B cell (primary cell): ENCODE results near the gene TMEM255B. TPM values are rescaled to one million over a fixed set of nuclear protein-coding genes. Genes with fewer than 3 reads are reported as not detected.

ENCODE experiments used
- ATAC-seq: fragments of 200-7000 bp; cut with Tn5 transposase; one replicate; pipeline ENCODE4 v1.10.0; 2021; ENCODE audit warnings: low read depth, mild to moderate bottlenecking, moderate number of reproducible peaks, moderate library complexity
- CTCF ChIA-PET: fragments of 350-600 bp; sonication (Branson Sonifier 250); formaldehyde crosslinking; loops from one replicate; lab custom pipeline; 2021; ENCODE audit warnings: antibody characterized with exemption, inconsistent platforms; lab: Charles Lee
- POLR2A ChIA-PET: fragments of 350-600 bp; sonication (Branson Sonifier 250); formaldehyde crosslinking; loops from one replicate; lab custom pipeline; 2021; ENCODE audit warnings: antibody characterized with exemption; lab: Charles Lee
- DNase-seq: peaks from one replicate; pipeline ENCODE4 v3.0.0; 2013
- H2AFZ ChIP-seq: 2 replicates; pipeline ENCODE4 v1.6.1; 2012; ENCODE audit warnings: mild to moderate bottlenecking, low read depth, low read length; ENCODE audit not compliant: insufficient read depth, poor library complexity, severe bottlenecking
- H3K27ac ChIP-seq, 2 donors: 1 replicate in 1 of 2; 2 replicates in 1 of 2; pipeline ENCODE4 v1.5.1; 2012 to 2013; ENCODE audit warnings: low read length in 2 of 2, mild to moderate bottlenecking in 2 of 2, moderate library complexity in 1 of 2
- H3K27me3 ChIP-seq, 4 experiments: fragments of 200-600 bp in 1 of 4; sonication (generic) in 1 of 4; replicated peaks in 1 of 4; 1 replicate in 2 of 4; 2 replicates in 2 of 4; pipeline versions ENCODE4 v1.6.1 to v1.7.0; 2013 to 2016; ENCODE audit warnings: low read length in 3 of 4, mild to moderate bottlenecking in 2 of 4, mixed read lengths in 1 of 4, moderate library complexity in 1 of 4; ENCODE audit not compliant: insufficient read depth in 4 of 4, control insufficient read depth in 3 of 4; ENCODE audit errors: control extremely low read depth in 1 of 4
- H3K36me3 ChIP-seq, 2 experiments: replicated peaks in 1 of 2; 1 replicate in 1 of 2; 2 replicates in 1 of 2; pipeline versions ENCODE4 v1.6.1 to v1.7.1; 2013; ENCODE audit warnings: low read length in 1 of 2; ENCODE audit not compliant: insufficient read depth in 2 of 2, control insufficient read depth in 1 of 2; ENCODE audit errors: control extremely low read depth in 1 of 2, extremely low read depth in 1 of 2
- H3K4me1 ChIP-seq, 2 donors: fragments of 200-600 bp in 1 of 2; sonication (generic) in 1 of 2; 1 replicate in 1 of 2; 2 replicates in 1 of 2; pipeline versions ENCODE4 v1.5.1 to v1.6.1; 2013 to 2017; ENCODE audit warnings: low read length in 2 of 2; ENCODE audit not compliant: control insufficient read depth in 2 of 2, insufficient read depth in 2 of 2
- H3K4me2 ChIP-seq: replicated peaks from 2 replicates; pipeline ENCODE3; 2012; ENCODE audit warnings: mild to moderate bottlenecking, low read depth, low read length; ENCODE audit not compliant: poor library complexity, severe bottlenecking
- H3K4me3 ChIP-seq, 5 experiments: fragments of 200-600 bp in 1 of 5; sonication (generic) in 1 of 5; 1 replicate in 3 of 5; 2 replicates in 2 of 5; pipeline versions ENCODE4 v1.5.1 to v1.7.0; 2011 to 2016; ENCODE audit warnings: low read length in 4 of 5, mild to moderate bottlenecking in 4 of 5, low read depth in 2 of 5, control low read depth in 1 of 5, moderate library complexity in 1 of 5; ENCODE audit not compliant: insufficient read depth in 1 of 5; ENCODE audit errors: control extremely low read depth in 1 of 5, extremely low read depth in 1 of 5
- H3K79me2 ChIP-seq: fragments of 200-600 bp; sonication (generic); one replicate; pipeline ENCODE4 v1.6.0; 2016; ENCODE audit warnings: low read length; ENCODE audit not compliant: control insufficient read depth, insufficient read depth
- H3K9ac ChIP-seq: fragments of 200-600 bp; sonication (generic); 2 replicates; pipeline ENCODE4 v1.6.1; 2017; ENCODE audit warnings: mild to moderate bottlenecking, low read length, moderate library complexity
- H3K9me3 ChIP-seq, 3 donors: one replicate each; pipeline versions ENCODE4 v1.6.1 to v1.7.1; 2013; ENCODE audit warnings: low read length in 2 of 3; ENCODE audit not compliant: control insufficient read depth in 2 of 3, insufficient read depth in 1 of 3; ENCODE audit errors: control extremely low read depth in 1 of 3
- H4K20me1 ChIP-seq: 2 replicates; pipeline ENCODE4 v1.6.0; 2012; ENCODE audit warnings: mild to moderate bottlenecking, low read length; ENCODE audit not compliant: insufficient read depth, control insufficient read depth, poor library complexity, severe bottlenecking
- H3K27ac Mint-ChIP-seq: one replicate; pipeline ENCODE4 v1.8.0; 2021; ENCODE audit warnings: mixed read lengths
- H3K27me3 Mint-ChIP-seq: one replicate; pipeline ENCODE4 v1.8.0; 2021; ENCODE audit warnings: mixed read lengths
- H3K4me1 Mint-ChIP-seq: one replicate; pipeline ENCODE4 v1.8.0; 2021; ENCODE audit warnings: mixed read lengths
- H3K4me3 Mint-ChIP-seq: one replicate; pipeline ENCODE4 v1.8.0; 2021; ENCODE audit warnings: mixed read lengths
- H3K9me3 Mint-ChIP-seq: one replicate; pipeline ENCODE4 v1.8.0; 2022; ENCODE audit warnings: mixed read lengths; ENCODE audit not compliant: insufficient read depth
- CTCF ChIP-seq: fragments of 200-600 bp; IDR thresholded peaks from one replicate; pipeline ENCODE4 v1.8.0; 2022; ENCODE audit warnings: antibody characterized with exemption, mild to moderate bottlenecking
- EZH2 ChIP-seq: IDR thresholded peaks from 2 replicates; pipeline ENCODE4 v1.6.1; 2012; ENCODE audit warnings: borderline replicate concordance, low read depth, mild to moderate bottlenecking, moderate library complexity, low read length; ENCODE audit not compliant: insufficient read depth, poor library complexity, severe bottlenecking
- WGBS: methylation state at CpG from one replicate; pipeline ENCODE4 v1.1.5; 2013; ENCODE audit warnings: missing lambda C conversion rate; ENCODE audit not compliant: insufficient coverage; 5-methylcytosine and 5-hydroxymethylcytosine counted together
- intact Hi-C: fragments of 100-400 bp; cut with micrococcal nuclease; formaldehyde crosslinking; loops from one replicate; pipeline ENCODE4 v1.10.0; 2022
- polyA plus RNA-seq: library from polyadenylated mRNA; depleted of rRNA; stranded (reverse); fragments of >200 nt; gene quantifications from 2 replicates; pipeline ENCODE4 v1.2.3, GENCODE V29; 2012
- total RNA-seq, 2 donors: library from RNA; stranded (reverse); fragments of 120-200 nt in 1 of 2; gene quantifications; 1 replicate in 1 of 2; 2 replicates in 1 of 2; pipeline versions ENCODE4 v1.2.3 to v1.2.4, GENCODE V29; 2013 to 2022

Gene TMEM255B
- total and polyA plus RNA-seq, 2 donors (not counting 1 experiment from before 2014, with no cell fraction given), result 2.1 to 8.2 TPM

DNA sequence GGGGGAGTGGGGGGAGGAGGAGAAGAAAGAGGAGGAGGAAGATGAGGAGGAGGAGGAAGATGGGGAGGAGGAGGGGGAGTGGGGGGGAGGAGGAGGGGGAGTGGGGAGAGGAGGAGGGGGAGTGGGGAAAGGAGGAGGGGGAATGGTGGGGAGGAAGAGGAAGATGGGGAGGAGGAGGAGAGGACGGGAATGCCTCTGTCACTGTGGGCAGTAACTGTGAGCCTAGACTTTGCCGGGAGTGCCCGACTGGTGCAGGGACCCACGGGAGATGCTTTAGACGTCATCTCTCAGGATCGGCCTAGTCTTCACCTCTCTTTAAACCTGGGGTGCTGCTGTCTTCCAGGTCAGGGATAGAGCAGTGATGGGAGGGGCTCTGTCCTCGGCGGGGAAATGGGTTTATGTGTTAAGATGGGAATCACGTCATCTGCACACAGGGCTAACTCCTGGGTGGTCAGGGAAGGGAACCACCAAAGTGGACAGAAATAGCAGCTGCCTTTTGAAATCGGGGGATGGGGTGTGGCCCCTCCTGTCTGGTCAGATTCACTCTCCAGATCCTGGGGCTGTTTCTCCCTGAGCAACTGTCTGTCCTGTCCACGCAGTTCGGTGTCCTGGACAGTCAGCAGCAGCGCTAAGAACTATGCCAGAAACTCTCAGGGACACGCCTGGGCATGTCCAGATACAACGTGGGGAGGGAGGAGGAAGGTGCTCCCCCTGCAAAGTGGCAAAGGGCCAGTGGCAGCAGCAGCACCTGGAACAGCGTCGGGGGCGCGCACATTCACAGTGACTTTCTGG is 77.9 kb downstream of the TMEM255B start:
- no peaks in the 10 kb centered on the region for H3K27me3 Mint-ChIP-seq
- ChIA-PET CTCF (no interaction called here), POLR2A (no interaction called here)
- H3K27ac ChIP-seq, result no peak overlapping the region
- ATAC-seq, result no peak
- no peaks in the 10 kb centered on the region for H3K9me3 Mint-ChIP-seq
- TF ChIP-seq EZH2, result no peak
- intact Hi-C loops, result no loop called here
- no peaks in the 10 kb centered on the region for H3K4me1 ChIP-seq
- H2AFZ ChIP-seq, result no peak overlapping the region
- H3K79me2 ChIP-seq, result no peaks in the 10 kb centered on the region
- no peak overlapping the region for H3K4me2 ChIP-seq
- H3K4me3 ChIP-seq, result no peak overlapping the region
- no peak overlapping the region for H3K9ac ChIP-seq
- H3K9me3 ChIP-seq, result peaks cover 0 to 6% (median 0%) of the 10 kb centered on the region in 3 donors
- H4K20me1 ChIP-seq, result peaks cover 25% of the 10 kb centered on the region
- no peaks in the 10 kb centered on the region for H3K36me3 ChIP-seq
- no peak for DNase-seq
- no peak overlapping the region for H3K4me3 Mint-ChIP-seq
- 83% methylated on average over 18 of the region's 19 CpGs for WGBS
- peaks cover 4% of the 10 kb centered on the region for H3K4me1 Mint-ChIP-seq
- no peaks in the 10 kb centered on the region for H3K27me3 ChIP-seq
- H3K27ac Mint-ChIP-seq, result no peak overlapping the region

DNA sequence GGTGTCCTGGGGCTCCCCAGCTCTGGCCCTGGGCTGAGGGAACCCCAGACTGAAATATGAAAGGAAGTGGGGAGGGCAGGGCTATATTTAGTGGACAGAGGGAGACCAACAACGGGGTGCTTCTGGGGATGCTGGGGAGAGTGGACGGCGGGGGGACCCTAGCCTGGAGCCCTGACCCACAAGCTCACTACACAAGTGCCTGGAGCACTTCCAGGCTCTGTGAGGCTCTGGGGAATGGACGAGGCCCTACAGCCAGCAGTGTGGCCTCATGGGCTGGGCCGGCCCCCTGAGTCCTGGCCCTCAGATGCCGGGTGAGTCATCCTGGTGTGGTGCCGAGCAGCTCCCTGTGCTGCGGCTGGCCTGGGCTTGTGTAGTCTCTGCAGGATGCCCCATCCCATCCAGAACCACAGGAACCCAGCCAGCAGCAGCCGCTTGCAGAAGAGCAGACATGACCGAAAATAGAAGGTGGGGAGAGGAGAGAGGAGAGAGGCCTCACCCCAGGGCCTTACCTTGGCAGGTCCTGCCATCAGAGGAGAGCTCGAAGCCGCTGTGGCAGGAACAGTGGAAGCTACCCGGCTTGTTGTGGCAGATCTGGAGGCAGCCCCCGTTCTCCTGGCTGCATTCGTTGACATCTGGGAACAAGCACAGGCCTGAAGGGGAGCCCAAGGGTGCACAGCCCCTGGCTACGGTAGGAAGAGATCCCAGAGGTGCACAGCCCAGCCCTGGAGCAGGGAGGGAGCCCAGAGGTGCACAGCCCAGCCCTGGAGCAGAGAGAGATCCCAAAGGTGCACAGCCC is 78.7 kb downstream of the TMEM255B start:
- no peaks in the 10 kb centered on the region for H3K4me1 ChIP-seq
- no peak overlapping the region for H3K4me3 Mint-ChIP-seq
- H3K4me1 Mint-ChIP-seq, result peaks cover 5% of the 10 kb centered on the region
- no peak overlapping the region for H3K4me3 ChIP-seq
- H3K27me3 ChIP-seq, result no peaks in the 10 kb centered on the region
- ATAC-seq (no peak), DNase-seq (no peak)
- no peaks in the 10 kb centered on the region for H3K79me2 ChIP-seq
- intact Hi-C loops, result no loop called here
- ChIA-PET CTCF (no interaction called here), POLR2A (no interaction called here)
- peaks cover 0 to 13% (median 0%) of the 10 kb centered on the region in 3 donors for H3K9me3 ChIP-seq
- no peak overlapping the region for H3K9ac ChIP-seq
- 92% methylated on average over 16 of the region's 16 CpGs for WGBS
- H2AFZ ChIP-seq, result no peak overlapping the region
- H3K36me3 ChIP-seq, result no peaks in the 10 kb centered on the region
- TF ChIP-seq CTCF (no peak), EZH2 (no peak)
- no peaks in the 10 kb centered on the region for H3K9me3 Mint-ChIP-seq
- no peak overlapping the region for H3K4me2 ChIP-seq
- H3K27ac Mint-ChIP-seq, result no peak overlapping the region
- no peak overlapping the region for H3K27ac ChIP-seq
- H4K20me1 ChIP-seq, result peaks cover 18% of the 10 kb centered on the region
- no peaks in the 10 kb centered on the region for H3K27me3 Mint-ChIP-seq
